GM19468 (cell line): ENCODE results near the gene OR2T3.
"Not testable (repeated sequence)": the region's sequence is repeated elsewhere in the genome, so short reads cannot be mapped to it uniquely, and the experiment has no call there.

Experiments
- ATAC-seq: cut with Tn5 transposase; IDR thresholded peaks from one replicate; pipeline ENCODE4 v1.9.1; 2021; ENCODE audit warnings: mild to moderate bottlenecking, moderate library complexity, moderate number of reproducible peaks; ENCODE audit not compliant: unreplicated experiment; ENCODE audit errors: extremely low read depth

OR2T3 gene, protein sequence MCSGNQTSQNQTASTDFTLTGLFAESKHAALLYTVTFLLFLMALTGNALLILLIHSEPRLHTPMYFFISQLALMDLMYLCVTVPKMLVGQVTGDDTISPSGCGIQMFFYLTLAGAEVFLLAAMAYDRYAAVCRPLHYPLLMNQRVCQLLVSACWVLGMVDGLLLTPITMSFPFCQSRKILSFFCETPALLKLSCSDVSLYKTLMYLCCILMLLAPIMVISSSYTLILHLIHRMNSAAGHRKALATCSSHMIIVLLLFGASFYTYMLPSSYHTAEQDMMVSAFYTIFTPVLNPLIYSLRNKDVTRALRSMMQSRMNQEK

DNA sequence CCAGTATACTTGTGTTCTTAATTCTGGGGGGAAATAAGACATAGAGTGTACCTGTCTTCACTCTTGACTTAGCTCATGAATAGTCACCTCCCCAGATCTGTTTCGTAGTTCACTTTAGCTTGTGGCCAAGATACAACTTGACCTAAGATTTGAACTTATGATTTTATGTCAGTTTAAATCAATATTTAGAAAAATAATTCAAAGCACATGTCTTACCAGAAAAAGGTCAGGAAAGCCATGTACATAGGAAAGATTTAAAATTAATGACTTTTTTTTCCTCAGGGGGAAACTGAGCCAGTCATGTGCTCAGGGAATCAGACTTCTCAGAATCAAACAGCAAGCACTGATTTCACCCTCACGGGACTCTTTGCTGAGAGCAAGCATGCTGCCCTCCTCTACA lies at the start of gene OR2T3:
Gene OR2T3 (plus strand): TSS at position 301 of the 400 bp plus-strand sequence. CDS start 0 bp downstream, at position 301.
- not testable (repeated sequence) for ATAC-seq

GRCh38 chr1:248427526-248428191 lies 45.5 kb upstream of the OR2T3 start:
- ATAC-seq, result peak; percentile 13

- ATAC-seq, result peak; percentile 61
These were observed 45.0 kb upstream of the OR2T3 start for GRCh38 chr1:248428192-248428533.

- ATAC-seq, result not testable (repeated sequence)
These were observed 41.5 kb upstream of the OR2T3 start for GRCh38 chr1:248431683-248432082.

GRCh38 chr1:248432201-248432600 lies 41.0 kb upstream of the OR2T3 start:
- not testable (repeated sequence) for ATAC-seq

DNA sequence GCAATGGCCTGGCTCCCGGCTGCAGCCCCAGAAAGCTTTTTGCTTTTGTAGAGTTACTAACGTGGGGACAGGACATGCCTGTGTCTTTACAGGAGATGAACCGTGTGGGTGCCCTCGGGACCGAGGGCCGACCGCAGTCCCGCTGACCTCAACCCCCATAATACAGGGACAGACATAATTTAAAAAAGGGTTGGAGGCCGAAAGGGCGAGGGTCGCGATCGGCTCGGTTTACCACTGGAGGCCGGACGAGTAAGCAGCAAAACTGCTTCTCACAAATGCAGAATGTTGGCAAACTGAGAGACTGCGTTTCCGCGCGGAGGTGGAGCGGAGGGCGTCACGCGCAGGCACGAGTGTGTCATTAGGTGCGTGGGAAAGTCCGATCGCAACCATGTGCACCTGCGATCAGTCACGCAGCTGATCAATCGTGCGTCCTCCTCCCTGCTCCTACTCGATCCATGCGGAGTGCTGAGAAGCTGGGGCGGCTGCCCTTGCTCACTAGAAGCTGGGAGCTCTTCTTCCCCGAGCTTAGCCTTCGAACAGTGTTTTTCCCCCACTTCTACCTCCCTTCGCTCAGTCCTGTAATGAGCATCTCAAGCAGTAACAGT lies 39.2 kb upstream of the OR2T3 start:
- not testable (repeated sequence) for ATAC-seq

GRCh38 chr1:248434913-248435312 lies 38.2 kb upstream of the OR2T3 start:
- ATAC-seq, result not testable (repeated sequence)

- peak; percentile 30 for ATAC-seq
These were observed 36.8 kb upstream of the OR2T3 start for GRCh38 chr1:248436303-248436702.

DNA sequence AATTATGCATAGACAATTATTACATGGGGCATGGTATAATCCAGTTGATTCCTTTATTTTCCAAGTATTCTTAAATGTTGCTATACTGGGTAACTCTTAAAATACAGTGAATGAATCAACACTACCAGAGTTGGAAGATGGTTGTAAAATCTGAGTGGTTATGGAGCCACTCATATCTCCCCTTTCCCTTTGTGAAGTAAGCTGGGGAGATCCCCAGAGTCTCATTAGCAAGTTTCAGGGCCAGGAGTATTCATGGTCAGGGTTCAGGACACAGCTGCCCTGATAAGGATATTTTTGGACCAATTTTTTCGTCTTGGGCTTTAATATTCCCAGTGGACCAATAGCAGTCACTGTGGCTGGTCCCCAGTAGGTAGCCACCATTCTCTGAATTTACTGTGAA lies 34.5 kb upstream of the OR2T3 start:
- not testable (repeated sequence) for ATAC-seq

DNA sequence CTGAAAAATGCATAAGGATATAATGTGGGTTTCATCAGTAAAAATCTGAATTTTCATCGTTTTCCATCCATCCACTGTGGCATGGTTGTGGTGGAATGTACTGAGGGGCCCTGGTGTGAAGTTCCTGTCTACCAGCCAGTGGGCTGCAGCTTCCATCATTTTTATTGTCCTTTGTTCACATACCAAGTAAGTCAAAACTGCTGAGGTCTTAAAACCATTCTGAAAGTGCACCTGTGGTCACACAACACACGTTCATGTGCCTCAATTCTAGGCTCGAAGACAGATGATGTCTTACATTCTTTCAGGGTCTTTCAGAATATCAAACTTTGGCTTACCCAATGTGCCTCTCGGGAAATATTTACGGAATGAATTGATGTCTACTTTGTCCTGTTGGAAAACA lies 33.9 kb upstream of the OR2T3 start:
- ATAC-seq, result not testable (repeated sequence)

DNA sequence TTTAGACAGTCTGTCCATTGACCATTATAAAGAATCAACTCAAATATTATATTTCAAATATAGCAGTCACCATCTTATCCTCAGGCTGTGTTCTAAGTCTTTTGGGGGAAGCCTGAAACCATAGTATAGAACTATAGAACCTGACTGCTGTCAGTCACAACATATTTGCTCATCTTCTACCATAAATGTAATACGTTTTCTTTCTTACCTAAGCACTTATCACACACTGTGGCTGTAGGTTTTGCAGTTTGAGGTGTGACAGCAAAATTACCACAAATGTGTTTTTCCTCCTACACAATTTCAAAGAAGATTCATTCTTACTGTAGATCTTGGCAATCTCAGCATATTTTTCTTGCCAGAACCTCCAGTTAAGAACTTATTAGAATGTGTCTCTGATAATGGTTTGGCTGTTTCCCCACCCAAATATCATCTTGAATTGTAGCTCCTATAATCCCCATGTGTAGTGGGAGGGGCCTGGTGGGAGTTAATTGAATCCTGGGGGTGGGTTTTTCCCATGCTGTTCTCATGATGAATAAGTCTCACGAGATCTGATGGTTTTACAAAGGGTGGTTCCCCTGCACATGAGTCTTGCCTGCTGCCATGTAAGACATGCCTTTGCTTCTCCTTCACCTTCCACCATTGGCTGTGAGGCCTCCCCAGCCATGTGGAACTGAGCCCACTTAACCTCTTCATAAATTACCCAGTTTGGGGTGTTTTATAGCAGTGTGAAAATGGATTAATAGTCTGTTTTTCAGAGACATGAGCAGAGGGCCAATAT lies 30.5 kb upstream of the OR2T3 start:
- ATAC-seq, result not testable (repeated sequence)

- not testable (repeated sequence) for ATAC-seq
These were observed 28.5 kb upstream of the OR2T3 start for GRCh38 chr1:248444603-248445002.

DNA sequence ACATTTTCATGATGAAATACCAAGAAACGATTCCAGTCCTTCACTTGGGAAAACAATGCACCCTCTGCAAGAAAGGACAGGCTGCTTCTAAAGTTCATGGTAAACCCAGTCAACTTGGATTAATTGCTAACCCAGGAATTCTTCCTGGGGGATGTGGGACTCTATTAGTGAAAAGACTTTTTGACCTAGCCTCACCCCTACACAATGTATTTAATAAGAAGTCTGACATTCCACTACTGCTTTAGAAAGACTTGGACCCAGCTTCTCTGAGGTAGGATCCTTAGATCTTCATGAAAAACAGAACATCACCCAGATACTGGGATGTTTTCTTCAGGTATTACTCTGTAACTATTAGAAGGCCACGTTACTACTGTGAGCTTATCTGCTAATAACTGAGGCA lies 27.8 kb upstream of the OR2T3 start, which contains the start of gene OR2T2:
Gene OR2T2 (plus strand): TSS at position 239 of the 400 bp plus-strand sequence. CDS start 7,161 bp downstream, outside the sequence.
- ATAC-seq, result not testable (repeated sequence)

GRCh38 chr1:248448409-248449074 lies 24.6 kb upstream of the OR2T3 start:
- peak; percentile 46 for ATAC-seq

DNA sequence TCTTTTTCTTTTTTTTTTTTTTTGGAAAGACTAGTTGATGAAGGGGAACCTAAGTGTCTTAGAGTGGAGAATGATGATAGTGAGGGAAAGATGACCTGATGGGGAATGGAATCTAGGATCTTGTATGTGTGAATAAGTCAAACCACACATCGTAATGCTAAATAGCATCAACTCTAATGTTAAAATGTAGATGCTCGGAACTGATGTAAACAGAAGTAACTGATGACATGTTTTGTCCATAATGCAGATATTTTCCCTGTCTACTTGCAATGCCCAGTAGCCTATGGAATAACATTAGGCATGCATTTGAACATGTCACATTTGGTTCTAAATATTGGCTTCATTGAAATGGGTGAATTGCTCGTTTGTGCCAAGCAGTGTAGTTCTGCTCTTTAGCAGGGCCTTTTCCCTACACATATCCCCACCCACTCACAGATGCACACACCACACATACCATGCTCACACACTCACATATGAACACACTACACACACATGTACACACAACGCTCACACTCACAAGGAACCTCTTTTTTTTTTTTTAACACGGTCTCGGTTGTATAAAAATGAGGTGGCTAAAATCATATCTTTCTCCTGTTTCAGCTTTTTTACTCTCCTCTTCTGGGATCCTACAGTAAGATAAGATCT lies 23.2 kb upstream of the OR2T3 start:
- ATAC-seq, result not testable (repeated sequence)

- peak; percentile 51 for ATAC-seq
These were observed 22.5 kb upstream of the OR2T3 start for GRCh38 chr1:248450466-248451145.

- not testable (repeated sequence) for ATAC-seq
These were observed 19.5 kb upstream of the OR2T3 start for GRCh38 chr1:248453619-248454018.

DNA sequence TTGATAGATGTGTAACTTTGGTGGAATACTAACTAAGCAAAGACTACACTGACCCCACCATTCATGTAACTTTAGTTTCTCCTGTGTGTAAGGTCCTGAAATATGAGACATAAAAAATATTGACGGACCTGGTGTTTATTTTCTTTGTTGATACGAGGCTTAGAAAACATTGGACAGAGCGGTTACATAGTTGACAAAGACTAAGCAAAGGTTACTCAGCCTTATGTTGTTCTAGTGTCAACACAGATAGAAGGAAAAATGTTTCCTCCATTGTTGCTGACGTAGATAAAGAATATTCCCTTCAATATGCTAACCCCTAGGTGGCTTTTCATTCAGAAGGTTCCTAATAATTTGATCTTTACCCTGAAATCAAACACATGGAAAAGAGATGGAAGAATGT lies 18.1 kb upstream of the OR2T3 start:
- not testable (repeated sequence) for ATAC-seq

GRCh38 chr1:248456635-248457034 lies 16.5 kb upstream of the OR2T3 start:
- not testable (repeated sequence) for ATAC-seq
